OCI-LY3 (cell line): ENCODE results near the gene SHLD2.
"Not testable (repeated sequence)": the region's sequence is repeated elsewhere in the genome, so short reads cannot be mapped to it uniquely, and the experiment has no call there.

Source experiments
- EZH2phosphoT487 ChIP-seq: fragments of 200-600 bp; shearing (Covaris generic); IDR thresholded peaks from 2 replicates; pipeline ENCODE4 v1.6.1; 2018; ENCODE audit warnings: antibody characterized with exemption, mixed run types, low read depth
- TF ChIP-seq, protein P1 (sequence below): fragments of 200-600, 300-600 bp; sonication (generic); IDR thresholded peaks from 2 replicates; pipeline ENCODE4 v1.5.1; 2014; ENCODE audit warnings: antibody characterized with exemption, low read length, low read depth

DNA sequence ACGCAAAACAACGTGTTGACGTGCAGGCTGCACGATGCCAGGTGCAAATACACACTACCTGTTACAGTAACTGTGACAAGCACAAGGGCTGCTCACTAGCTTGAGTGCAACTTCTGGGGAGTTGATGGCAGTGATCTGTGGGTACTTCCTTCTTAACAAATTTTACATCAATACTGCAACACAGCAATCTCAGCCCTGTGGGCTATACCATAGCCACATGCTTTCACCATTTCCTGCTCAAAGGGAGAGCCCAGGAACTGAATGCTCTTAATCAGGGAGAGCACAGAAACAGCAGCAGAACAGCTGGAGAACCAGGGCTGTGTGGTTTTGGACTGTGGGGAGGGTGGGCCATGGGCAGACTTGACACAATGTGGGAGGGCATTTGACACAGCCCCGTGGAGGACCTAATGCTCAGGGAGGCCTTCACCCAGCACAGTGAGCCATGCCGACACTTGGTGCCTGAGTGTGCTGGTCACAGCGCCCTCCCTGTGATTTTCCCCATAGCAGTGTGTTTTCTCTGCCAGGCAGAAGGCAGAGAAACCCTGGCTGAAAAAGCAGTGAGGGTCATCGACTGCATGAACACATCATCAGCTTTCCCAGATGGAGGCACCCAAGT is 118.3 kb downstream of the SHLD2 start:
- TF ChIP-seq, protein P1, sequence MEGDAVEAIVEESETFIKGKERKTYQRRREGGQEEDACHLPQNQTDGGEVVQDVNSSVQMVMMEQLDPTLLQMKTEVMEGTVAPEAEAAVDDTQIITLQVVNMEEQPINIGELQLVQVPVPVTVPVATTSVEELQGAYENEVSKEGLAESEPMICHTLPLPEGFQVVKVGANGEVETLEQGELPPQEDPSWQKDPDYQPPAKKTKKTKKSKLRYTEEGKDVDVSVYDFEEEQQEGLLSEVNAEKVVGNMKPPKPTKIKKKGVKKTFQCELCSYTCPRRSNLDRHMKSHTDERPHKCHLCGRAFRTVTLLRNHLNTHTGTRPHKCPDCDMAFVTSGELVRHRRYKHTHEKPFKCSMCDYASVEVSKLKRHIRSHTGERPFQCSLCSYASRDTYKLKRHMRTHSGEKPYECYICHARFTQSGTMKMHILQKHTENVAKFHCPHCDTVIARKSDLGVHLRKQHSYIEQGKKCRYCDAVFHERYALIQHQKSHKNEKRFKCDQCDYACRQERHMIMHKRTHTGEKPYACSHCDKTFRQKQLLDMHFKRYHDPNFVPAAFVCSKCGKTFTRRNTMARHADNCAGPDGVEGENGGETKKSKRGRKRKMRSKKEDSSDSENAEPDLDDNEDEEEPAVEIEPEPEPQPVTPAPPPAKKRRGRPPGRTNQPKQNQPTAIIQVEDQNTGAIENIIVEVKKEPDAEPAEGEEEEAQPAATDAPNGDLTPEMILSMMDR = not testable (repeated sequence)
- TF ChIP-seq EZH2phosphoT487 = not testable (repeated sequence)
